H1 (cell line): ENCODE results near the gene HLA-F. TPM values are rescaled to one million over a fixed set of nuclear protein-coding genes. Genes with fewer than 3 reads are reported as not detected.

ENCODE experiments used
- CTCF ChIA-PET: fragments of 300-600 bp; sonication (Branson Sonifier 250); formaldehyde crosslinking; loops from one replicate; lab custom pipeline; 2021; ENCODE audit not compliant: partially characterized antibody; lab: Charles Lee
- POLR2A ChIA-PET: fragments of 300-600 bp; sonication (Branson Sonifier 250); formaldehyde crosslinking; loops from one replicate; lab custom pipeline; 2021; ENCODE audit warnings: inconsistent platforms; ENCODE audit not compliant: partially characterized antibody; lab: Charles Lee
- DNase-seq, 2 experiments: peaks; one replicate each; pipeline versions ENCODE4 v3.0.0 to v3.0.0-alpha.2; 2010 to 2022; ENCODE audit warnings: low spot score in 2 of 2, low read depth in 1 of 2, mixed read lengths in 1 of 2
- FAIRE-seq: peaks from 2 replicates; lab custom pipeline; 2011; peaks lifted over from hg19 to GRCh38; lab: Jason Lieb, UNC
- H2AFZ ChIP-seq: 2 replicates; pipeline ENCODE4 v1.8.1; 2012; ENCODE audit warnings: low read length, inconsistent platforms
- H2AK5ac ChIP-seq: 2 replicates; pipeline ENCODE4 v1.6.1; 2013; ENCODE audit warnings: low read depth, low read length
- H2BK120ac ChIP-seq: replicated peaks from 2 replicates; pipeline ENCODE3; 2013; ENCODE audit warnings: low read depth, low read length, inconsistent platforms
- H2BK12ac ChIP-seq: 2 replicates; pipeline ENCODE4 v1.6.1; 2013; ENCODE audit warnings: low read depth, low read length
- H2BK15ac ChIP-seq: 2 replicates; pipeline ENCODE4 v1.6.1; 2013; ENCODE audit warnings: low read length
- H2BK20ac ChIP-seq: 2 replicates; pipeline ENCODE4 v1.6.1; 2013; ENCODE audit warnings: low read length
- H2BK5ac ChIP-seq: 2 replicates; pipeline ENCODE4 v1.6.1; 2013; ENCODE audit warnings: low read depth, low read length
- H3K14ac ChIP-seq: 2 replicates; pipeline ENCODE4 v1.6.1; 2013; ENCODE audit warnings: inconsistent platforms; ENCODE audit not compliant: insufficient read length
- H3K18ac ChIP-seq: 2 replicates; pipeline ENCODE4 v1.6.1; 2013; ENCODE audit warnings: low read length; ENCODE audit errors: extremely low read depth
- H3K23ac ChIP-seq: 2 replicates; pipeline ENCODE4 v1.6.1; 2013; ENCODE audit warnings: inconsistent platforms; ENCODE audit not compliant: insufficient read length
- H3K23me2 ChIP-seq: 2 replicates; pipeline ENCODE4 v1.6.1; 2013; ENCODE audit warnings: low read depth, low read length
- H3K27ac ChIP-seq: 2 replicates; pipeline ENCODE4 v1.6.1; 2011; ENCODE audit warnings: low read depth, low read length, inconsistent platforms
- H3K27me3 ChIP-seq, 4 experiments: replicated peaks in 1 of 4; 1 replicate in 1 of 4; 2 replicates in 3 of 4; pipeline versions ENCODE4 v1.6.1 to v1.8.1; 2011 to 2013; ENCODE audit warnings: low read length in 3 of 4, mild to moderate bottlenecking in 3 of 4, inconsistent platforms in 2 of 4, mixed read lengths in 2 of 4, moderate library complexity in 1 of 4; ENCODE audit not compliant: control insufficient read depth in 3 of 4, insufficient read depth in 3 of 4; ENCODE audit errors: extremely low read depth in 1 of 4
- H3K36me3 ChIP-seq, 4 experiments: 2 replicates each; pipeline versions ENCODE4 v1.6.1 to v1.8.1; 2011 to 2013; ENCODE audit warnings: mild to moderate bottlenecking in 4 of 4, low read length in 3 of 4, moderate library complexity in 2 of 4, control low read depth in 1 of 4, inconsistent platforms in 1 of 4; ENCODE audit not compliant: insufficient read depth in 4 of 4, control insufficient read depth in 2 of 4
- H3K4ac ChIP-seq: replicated peaks from 2 replicates; pipeline ENCODE3; 2013; ENCODE audit warnings: low read length, low read depth, mixed read lengths, inconsistent platforms; ENCODE audit not compliant: insufficient read length
- H3K4me1 ChIP-seq, 4 experiments: replicated peaks in 1 of 4; 1 replicate in 1 of 4; 2 replicates in 3 of 4; pipeline versions ENCODE4 v1.6.1 to v1.8.1; 2011 to 2013; ENCODE audit warnings: low read length in 3 of 4, inconsistent platforms in 2 of 4, mixed read lengths in 1 of 4; ENCODE audit not compliant: insufficient read depth in 4 of 4, control insufficient read depth in 3 of 4
- H3K4me2 ChIP-seq, 2 experiments: 2 replicates each; pipeline versions ENCODE4 v1.6.1 to v1.8.1; 2011 to 2013; ENCODE audit warnings: low read depth in 2 of 2, low read length in 2 of 2, control low read depth in 1 of 2, inconsistent platforms in 1 of 2, mild to moderate bottlenecking in 1 of 2; ENCODE audit not compliant: insufficient read depth in 1 of 2
- H3K4me3 ChIP-seq, 4 experiments: fragments of 200-600, 300-600 bp in 1 of 4; sonication (generic), shearing (Covaris generic), sonication (Bioruptor Twin) in 1 of 4; 2 replicates each; pipeline versions ENCODE4 v1.5.1 to v1.8.1; 2011 to 2016; ENCODE audit warnings: low read length in 4 of 4, low read depth in 3 of 4, control low read depth in 2 of 4, inconsistent platforms in 2 of 4, mild to moderate bottlenecking in 2 of 4, mixed read lengths in 1 of 4, moderate library complexity in 1 of 4; ENCODE audit not compliant: insufficient read depth in 2 of 4; ENCODE audit errors: extremely low read depth in 1 of 4
- H3K56ac ChIP-seq: replicated peaks from 2 replicates; pipeline ENCODE3; 2013; ENCODE audit warnings: low read depth, mild to moderate bottlenecking, mixed read lengths, low read length, inconsistent platforms; ENCODE audit not compliant: insufficient read length
- H3K79me1 ChIP-seq: 2 replicates; pipeline ENCODE4 v1.6.1; 2013; ENCODE audit warnings: low read depth, low read length, control low read depth
- H3K79me2 ChIP-seq, 2 experiments: 2 replicates each; pipeline versions ENCODE4 v1.6.1 to v1.8.1; 2012 to 2013; ENCODE audit warnings: low read length in 2 of 2, mild to moderate bottlenecking in 2 of 2, inconsistent platforms in 1 of 2; ENCODE audit not compliant: insufficient read depth in 2 of 2, control insufficient read depth in 1 of 2
- H3K9ac ChIP-seq, 4 experiments: replicated peaks in 1 of 4; 1 replicate in 1 of 4; 2 replicates in 3 of 4; pipeline versions ENCODE4 v1.6.1 to v1.8.1; 2011 to 2013; ENCODE audit warnings: low read depth in 3 of 4, low read length in 3 of 4, control low read depth in 2 of 4, mild to moderate bottlenecking in 2 of 4, moderate library complexity in 2 of 4, inconsistent platforms in 1 of 4; ENCODE audit errors: extremely low read depth in 1 of 4
- H3K9me3 ChIP-seq, 2 experiments: 2 replicates each; pipeline versions ENCODE4 v1.6.1 to v1.8.1; 2012 to 2013; ENCODE audit warnings: mild to moderate bottlenecking in 2 of 2, moderate library complexity in 2 of 2, control low read depth in 1 of 2, inconsistent platforms in 1 of 2, low read depth in 1 of 2, low read length in 1 of 2, mixed read lengths in 1 of 2; ENCODE audit not compliant: insufficient read depth in 2 of 2
- H4K20me1 ChIP-seq, 2 experiments: replicated peaks in 1 of 2; 2 replicates each; pipeline versions ENCODE3 to v1.8.1; 2011 to 2013; ENCODE audit warnings: inconsistent platforms in 2 of 2, low read length in 2 of 2, mild to moderate bottlenecking in 1 of 2; ENCODE audit not compliant: insufficient read depth in 2 of 2, control insufficient read depth in 1 of 2
- H4K5ac ChIP-seq: 2 replicates; pipeline ENCODE4 v1.6.1; 2013; ENCODE audit warnings: low read length, low read depth, mixed read lengths, inconsistent platforms; ENCODE audit not compliant: insufficient read length
- H4K8ac ChIP-seq: 2 replicates; pipeline ENCODE4 v1.8.0; 2013; ENCODE audit warnings: mild to moderate bottlenecking, moderate library complexity, low read length, inconsistent platforms; ENCODE audit not compliant: insufficient read depth; ENCODE audit errors: extremely low read depth
- H4K91ac ChIP-seq: replicated peaks from 2 replicates; pipeline ENCODE3; 2013; ENCODE audit warnings: low read length, mixed read lengths, inconsistent platforms; ENCODE audit not compliant: insufficient read length
- CHD2 ChIP-seq: IDR thresholded peaks from 2 replicates; pipeline ENCODE4 v1.6.1; 2012; ENCODE audit warnings: low read length, improper control_type of control experiment
- CREB1 ChIP-seq: IDR thresholded peaks from 2 replicates; pipeline ENCODE4 v1.6.1; 2012; ENCODE audit warnings: inconsistent platforms
- EGR1 ChIP-seq: IDR thresholded peaks from 2 replicates; pipeline ENCODE4 v1.6.1; 2011; ENCODE audit warnings: low read depth, low read length, borderline replicate concordance
- EZH2 ChIP-seq: fragments of 200-600 bp; sonication (generic); IDR thresholded peaks from 2 replicates; pipeline ENCODE4 v1.7.1; 2012; ENCODE audit warnings: low read depth, mild to moderate bottlenecking, moderate library complexity, low read length, inconsistent platforms; ENCODE audit not compliant: severe bottlenecking
- HDAC2 ChIP-seq, 2 experiments: fragments of 300-600 bp in 1 of 2; sonication (generic) in 1 of 2; IDR thresholded peaks; 2 replicates each; pipeline ENCODE4 v1.6.1; 2011 to 2012; ENCODE audit warnings: low read depth in 2 of 2, low read length in 2 of 2, mild to moderate bottlenecking in 2 of 2, moderate library complexity in 2 of 2, borderline replicate concordance in 1 of 2, inconsistent platforms in 1 of 2
- KDM4A ChIP-seq: IDR thresholded peaks from one replicate; pipeline ENCODE4 v1.7.1; 2012; ENCODE audit warnings: low read depth, mild to moderate bottlenecking, moderate library complexity, low read length, inconsistent platforms; ENCODE audit not compliant: severe bottlenecking
- NANOG ChIP-seq: IDR thresholded peaks from 2 replicates; pipeline ENCODE4 v1.6.1; 2011; ENCODE audit warnings: low read length, low read depth, mild to moderate bottlenecking, inconsistent platforms; ENCODE audit not compliant: insufficient read depth, poor library complexity, severe bottlenecking
- NRF1 ChIP-seq: IDR thresholded peaks from 2 replicates; pipeline ENCODE4 v1.6.1; 2011; ENCODE audit warnings: mild to moderate bottlenecking, low read depth, low read length, improper control_type of control experiment
- POLR2A ChIP-seq, 2 experiments: IDR thresholded peaks; 1 replicate in 1 of 2; 2 replicates in 1 of 2; pipeline ENCODE4 v1.6.1; 2011; ENCODE audit warnings: low read depth in 2 of 2, low read length in 2 of 2, mild to moderate bottlenecking in 2 of 2; ENCODE audit errors: control extremely low read depth in 1 of 2
- RFX5 ChIP-seq: IDR thresholded peaks from 2 replicates; pipeline ENCODE4 v1.6.1; 2011; ENCODE audit warnings: low read depth, low read length, improper control_type of control experiment, borderline replicate concordance
- SUZ12 ChIP-seq: fragments of 200-600 bp; sonication (generic); IDR thresholded peaks from 2 replicates; pipeline ENCODE4 v1.6.1; 2012; ENCODE audit warnings: mild to moderate bottlenecking, inconsistent platforms, low read length, moderate library complexity, mixed read lengths
- TAF7 ChIP-seq: optimal IDR thresholded peaks from 2 replicates; pipeline ENCODE3; 2011; ENCODE audit warnings: low read depth, mild to moderate bottlenecking, inconsistent platforms, low read length, moderate library complexity, borderline replicate concordance
- TBP ChIP-seq: IDR thresholded peaks from 2 replicates; pipeline ENCODE4 v1.6.1; 2011; ENCODE audit warnings: low read depth, low read length, improper control_type of control experiment
- ZNF274 ChIP-seq: IDR thresholded peaks from 2 replicates; pipeline ENCODE4 v1.7.0; 2012; ENCODE audit warnings: low read length, borderline replicate concordance; ENCODE audit errors: extremely low read depth
- WGBS, 2 experiments: shearing (Covaris generic) in 1 of 2; methylation state at CpG; one replicate each; pipeline versions ENCODE4 v1.1.6 to v1.1.7; 2013 to 2015; ENCODE audit warnings: low lambda C conversion rate in 2 of 2, mixed read lengths in 2 of 2, inconsistent platforms in 1 of 2, low coverage in 1 of 2, missing lambda C conversion rate in 1 of 2; ENCODE audit not compliant: insufficient replicate concordance in 2 of 2, insufficient coverage in 1 of 2, insufficient read length in 1 of 2; ENCODE audit errors: extremely low coverage in 1 of 2, missing lambda C conversion rate in 1 of 2; 5-methylcytosine and 5-hydroxymethylcytosine counted together
- polyA plus RNA-seq, 7 experiments: library from polyadenylated mRNA; depleted of rRNA in 3 of 7; stranded (reverse) in 5 of 7; unstranded in 2 of 7; fragments of >200 nt in 5 of 7; fragments of 200-250 nt in 2 of 7; gene quantifications; 1 replicate in 5 of 7; 2 replicates in 1 of 7; 4 replicates in 1 of 7; pipeline versions ENCODE4 v1.2.1 to v1.2.3, GENCODE V29; 2011 to 2013; ENCODE audit warnings: missing spikeins in 2 of 7, mixed read lengths in 2 of 7
- total RNA-seq: library from RNA; stranded (reverse); fragmentation: NEBNext Ultra II Directional; extraction: Animal tissue kit (Norgen Biotek cat#: 25700); gene quantifications from 2 replicates; pipeline ENCODE4 v1.2.1, GENCODE V29; 2021

HLA-F gene
- total and polyA plus RNA-seq, 2 of the 8 experiments (the other 6 are each of a cell fraction or from before 2014, with no cell fraction given): 9.6 to 11.7 TPM

DNA sequence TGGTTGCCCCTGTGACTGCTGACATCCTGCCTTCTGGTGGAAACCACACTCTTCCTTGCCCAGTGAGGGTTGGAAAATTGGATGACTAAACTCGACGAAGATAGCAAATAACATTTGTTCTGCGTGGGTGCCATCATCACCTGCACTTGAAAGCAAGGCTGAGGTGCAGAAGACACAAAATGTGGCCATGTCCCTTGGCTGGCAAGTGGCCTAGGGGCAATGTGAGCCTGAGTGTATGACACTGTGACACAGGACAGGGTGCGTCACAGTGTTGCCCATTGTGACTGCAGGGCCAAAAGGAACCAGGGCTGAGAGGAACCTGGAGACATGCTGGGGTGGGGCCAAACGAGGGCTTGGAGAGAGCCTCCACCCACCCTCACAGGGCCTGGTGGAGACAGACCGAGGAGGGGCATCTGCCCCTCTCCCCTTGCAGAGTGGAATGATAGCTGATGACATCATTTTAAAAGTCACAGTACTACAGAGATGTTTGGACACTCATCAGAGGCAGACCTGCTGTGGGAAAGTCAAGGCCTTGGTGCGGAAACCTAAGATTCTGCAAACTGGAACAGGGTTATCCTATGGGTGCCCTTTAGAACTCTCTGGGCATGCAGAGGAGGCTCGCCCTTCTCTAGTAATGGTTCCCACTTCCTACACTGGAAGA lies 12.8 kb upstream of the HLA-F start:
- Histone ChIP-seq H4K8ac (no peak overlapping the region), H3K9me3 (no peaks in the 10 kb centered on the region), H3K56ac (no peak overlapping the region), H2BK120ac (no peak overlapping the region), H3K79me2 (no peaks in the 10 kb centered on the region), H3K79me1 (no peaks in the 10 kb centered on the region), H3K14ac (no peak overlapping the region), H3K18ac (no peak overlapping the region), H2AK5ac (no peak overlapping the region), H3K23me2 (no peaks in the 10 kb centered on the region), H3K27ac (no peak overlapping the region), H3K4me3 (no peak overlapping the region), H2BK20ac (no peak overlapping the region), H4K5ac (no peak overlapping the region), H3K9ac (no peak overlapping the region), H3K4me2 (no peak overlapping the region), H3K4ac (no peak overlapping the region), H2BK5ac (no peak overlapping the region), H3K4me1 (no peaks in the 10 kb centered on the region), H3K27me3 (no peaks in the 10 kb centered on the region), H2BK12ac (no peak overlapping the region), H4K20me1 (no peaks in the 10 kb centered on the region), H2BK15ac (no peak overlapping the region), H4K91ac (no peak overlapping the region), H3K36me3 (no peaks in the 10 kb centered on the region), H2AFZ (no peak overlapping the region), H3K23ac (no peak overlapping the region)
- CTCF ChIA-PET: interaction anchor here (1.1 to 3.4 kb wide), 8 partner anchors 7 to 124 kb away, joined by 3 to 17 read pairs (median 6); no protein-coding TSS in a partner anchor
- WGBS, 2 experiments: 84% methylated on average over 8 of the region's 8 CpGs; no CpG with 5 or more reads in 1 of the 2 experiments
- POLR2A ChIA-PET: no interaction called here
- FAIRE-seq (no peak), DNase-seq (no peak)
- TF ChIP-seq ZNF274: no peak
- no peak for TF ChIP-seq NANOG
- no peak for TF ChIP-seq EZH2
- TF ChIP-seq TAF7: no peak
- no peak for TF ChIP-seq CREB1
- no peak for TF ChIP-seq HDAC2 (IDR thresholded peaks at IDR 0.05; ENCODE audit: borderline replicate concordance in 1 of 2, low read depth in 2 of 2, low read length in 2 of 2)
- no peak for TF ChIP-seq EGR1
- TF ChIP-seq CHD2: no peak
- TF ChIP-seq NRF1: no peak
- no peak for TF ChIP-seq SUZ12
- TF ChIP-seq RFX5: no peak
- TF ChIP-seq POLR2A (IDR thresholded peaks at IDR 0.05; ENCODE audit: control extremely low read depth in 1 of 2, low read depth in 2 of 2, low read length in 2 of 2): no peak
- TF ChIP-seq KDM4A: no peak
- no peak for TF ChIP-seq TBP
